ENCODE results near the gene EVA1A.
A peak's percentile ranks its signal among the peaks of the same experiment; 100 is the strongest.

Gene EVA1A, protein sequence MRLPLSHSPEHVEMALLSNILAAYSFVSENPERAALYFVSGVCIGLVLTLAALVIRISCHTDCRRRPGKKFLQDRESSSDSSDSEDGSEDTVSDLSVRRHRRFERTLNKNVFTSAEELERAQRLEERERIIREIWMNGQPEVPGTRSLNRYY

DNA sequence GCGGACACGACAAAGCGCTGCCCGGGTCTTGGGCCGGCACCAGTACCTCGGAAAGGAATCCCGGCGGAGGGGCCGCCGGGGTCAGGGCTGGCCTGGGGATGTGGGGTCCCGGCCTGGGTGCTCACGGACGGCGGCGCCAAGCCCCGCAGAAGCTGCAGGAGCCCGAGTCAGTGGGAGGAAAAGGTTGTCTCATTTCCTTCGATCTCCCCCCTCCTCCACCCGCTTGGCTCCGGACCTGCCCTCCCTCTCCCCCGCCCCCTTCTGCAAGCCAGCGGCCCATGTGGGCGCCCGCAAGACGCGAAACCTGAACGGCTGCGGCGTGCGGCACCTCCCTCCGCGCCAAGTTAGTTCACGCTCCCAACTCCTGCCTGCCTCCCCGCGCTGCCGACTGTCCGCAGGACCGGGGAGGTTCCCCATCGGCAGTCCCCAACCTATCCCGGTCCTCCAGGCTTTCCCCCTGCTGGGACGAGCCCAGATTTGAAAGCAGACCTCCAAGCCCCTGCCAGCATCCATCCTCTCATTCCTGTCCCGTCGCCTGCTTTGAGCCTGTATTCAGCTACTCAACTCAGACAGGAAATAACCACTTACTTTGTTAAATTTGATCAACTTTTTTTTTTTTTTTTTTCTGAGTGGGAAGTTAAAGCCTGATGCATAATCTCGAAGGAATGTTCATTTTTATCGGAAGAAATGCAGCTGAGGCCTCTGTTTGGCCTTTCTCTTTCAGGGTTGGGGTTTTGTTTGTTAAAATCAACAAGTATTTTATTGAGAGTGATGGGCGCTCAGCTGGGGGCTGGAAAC, at the start of gene EVA1A:
TSS of gene EVA1A (minus strand) at position 172 of the 798 bp plus-strand sequence. CDS start 42,799 bp downstream, outside the sequence.
- no peak for DNase-seq (ENCODE audit: low read depth in 2 of 2, low spot score in 1 of 2)

DNA sequence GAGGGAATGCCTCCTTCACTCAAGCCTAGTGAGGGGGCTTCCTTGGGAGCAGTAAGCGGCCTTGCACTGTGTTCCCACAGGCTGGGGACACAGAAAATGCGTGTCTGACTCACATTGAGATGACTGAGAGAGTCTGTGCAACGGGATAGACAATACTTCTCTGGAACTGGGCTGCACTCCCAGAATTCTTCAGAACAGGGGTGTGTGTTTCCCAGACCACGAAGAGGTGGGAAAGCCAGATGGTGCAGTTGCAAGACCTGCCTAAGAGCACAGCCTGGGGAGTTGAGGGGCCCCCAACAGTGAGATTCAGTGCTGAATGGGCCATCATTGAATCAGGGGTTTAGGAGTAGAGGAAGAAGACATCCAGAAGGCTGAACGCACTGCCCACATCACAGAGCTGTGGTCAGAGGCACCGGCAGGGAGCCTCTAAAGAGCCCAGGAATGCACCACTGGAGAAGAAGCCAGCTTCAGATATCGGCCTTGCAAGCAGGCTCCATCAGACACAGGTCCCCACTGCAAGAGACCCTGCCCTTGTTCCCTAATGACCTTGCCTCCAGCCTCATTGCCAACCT, 49.3 kb upstream of the EVA1A start:
- DNase-seq (ENCODE audit: low read depth in 2 of 2, low spot score in 1 of 2): no peak

DNA sequence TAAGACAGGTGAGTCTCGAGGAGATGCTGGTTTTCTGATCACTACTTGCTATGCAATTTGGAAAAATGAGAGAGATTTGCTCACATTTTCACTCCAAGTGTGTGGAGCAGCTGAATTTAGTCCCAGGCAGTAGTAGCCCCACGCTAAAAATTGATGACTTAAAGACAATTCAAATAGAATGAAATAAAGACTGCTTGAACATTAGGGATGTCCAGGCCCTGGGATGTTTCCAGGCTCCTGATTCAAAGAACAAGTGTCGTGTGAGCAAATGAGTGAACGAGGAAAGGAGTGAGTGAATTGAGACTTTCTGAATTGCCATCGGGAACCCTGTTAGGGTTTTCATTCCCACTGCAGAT, 48.6 kb upstream of the EVA1A start:
- DNase-seq (ENCODE audit: low read depth in 2 of 2, low spot score in 1 of 2): no peak

DNA sequence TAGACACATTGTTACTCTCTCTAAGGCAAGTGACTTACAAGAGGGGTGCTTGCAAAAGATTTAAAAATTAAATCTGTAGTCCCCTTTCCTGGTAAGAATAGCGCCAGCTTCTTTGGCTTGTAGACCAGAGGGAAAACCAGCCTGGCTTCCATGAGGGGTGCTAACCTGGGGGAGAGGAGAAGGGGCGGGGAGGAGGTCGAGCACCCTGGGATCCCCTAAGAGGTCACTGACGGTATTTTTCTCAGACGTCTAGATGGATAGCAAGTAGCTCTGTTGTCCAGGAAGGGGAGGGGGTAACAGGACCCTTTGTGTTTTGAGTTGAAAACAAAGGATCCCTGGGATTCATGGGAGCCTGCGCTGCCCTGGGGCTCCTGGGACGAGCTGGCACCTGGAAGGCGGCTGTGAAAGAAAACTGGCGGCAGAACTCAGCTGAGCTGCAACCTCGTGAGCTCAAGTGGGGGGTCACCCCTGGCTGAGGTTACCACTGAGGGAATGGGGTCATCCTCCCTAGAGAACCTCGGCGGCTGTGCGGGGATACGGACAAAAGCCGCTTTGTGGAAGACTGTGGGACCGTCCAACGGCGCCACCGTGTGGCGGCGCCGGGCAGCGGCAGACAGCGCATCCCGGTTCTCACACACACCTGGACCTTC, 48.1 kb upstream of the EVA1A start:
- peak in 1 of 2 donors; percentile 9 for DNase-seq (ENCODE audit: low read depth in 2 of 2, low spot score in 1 of 2)

DNA sequence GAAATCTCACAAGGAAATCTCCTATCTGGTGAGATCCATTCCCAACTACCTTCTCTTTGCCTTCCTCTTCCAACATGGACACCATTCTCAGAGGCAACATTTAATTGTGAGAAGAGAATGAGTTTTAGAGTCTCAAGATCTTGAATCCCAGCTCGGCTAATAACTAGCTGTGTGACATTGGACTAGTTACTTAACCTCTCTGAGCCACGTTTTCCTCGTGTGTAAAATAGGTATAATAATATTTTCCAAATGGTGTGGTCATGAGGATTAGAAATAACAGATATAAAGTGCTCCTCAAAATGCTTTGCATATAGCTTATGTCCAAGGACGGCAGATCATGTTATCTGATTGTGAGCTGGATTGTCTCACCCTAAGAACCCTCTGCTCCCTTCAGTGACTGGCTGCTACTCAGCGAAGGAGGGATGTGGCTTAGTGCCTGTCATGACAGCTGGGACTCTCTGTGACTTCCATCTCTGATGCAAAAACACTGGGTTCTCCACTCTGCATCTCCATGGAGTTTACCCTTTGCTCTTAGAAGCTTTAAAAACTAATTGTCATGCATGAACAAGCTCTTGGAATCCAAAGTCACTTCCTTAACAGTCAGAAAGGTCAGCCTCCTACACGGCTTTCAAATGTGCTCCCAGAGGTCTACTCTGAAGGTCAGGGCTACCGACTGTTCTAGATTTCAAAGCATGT, 47.4 kb upstream of the EVA1A start:
- no peak for DNase-seq (ENCODE audit: low read depth in 2 of 2, low spot score in 1 of 2)

DNA sequence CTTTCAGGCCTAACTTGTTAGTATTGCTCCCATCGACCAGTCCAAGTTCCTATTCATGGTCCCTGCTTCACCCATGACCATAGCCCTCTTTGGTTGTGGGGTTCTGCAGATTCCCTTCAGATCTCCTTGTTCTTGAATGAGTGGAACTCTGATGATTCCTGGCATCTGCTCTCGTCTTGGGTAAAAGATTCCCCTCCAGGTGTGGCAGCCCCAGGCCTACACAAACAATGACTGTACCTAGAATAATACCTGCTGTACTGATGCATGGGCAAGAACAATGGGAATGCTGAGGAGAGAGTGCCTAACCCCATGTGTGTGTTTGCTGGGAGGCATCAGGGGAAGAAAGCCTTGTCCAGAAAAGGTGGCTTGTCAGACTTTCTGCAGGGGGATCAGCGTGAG, 46.7 kb upstream of the EVA1A start:
- no peak for DNase-seq (ENCODE audit: low read depth in 2 of 2, low spot score in 1 of 2)

DNA sequence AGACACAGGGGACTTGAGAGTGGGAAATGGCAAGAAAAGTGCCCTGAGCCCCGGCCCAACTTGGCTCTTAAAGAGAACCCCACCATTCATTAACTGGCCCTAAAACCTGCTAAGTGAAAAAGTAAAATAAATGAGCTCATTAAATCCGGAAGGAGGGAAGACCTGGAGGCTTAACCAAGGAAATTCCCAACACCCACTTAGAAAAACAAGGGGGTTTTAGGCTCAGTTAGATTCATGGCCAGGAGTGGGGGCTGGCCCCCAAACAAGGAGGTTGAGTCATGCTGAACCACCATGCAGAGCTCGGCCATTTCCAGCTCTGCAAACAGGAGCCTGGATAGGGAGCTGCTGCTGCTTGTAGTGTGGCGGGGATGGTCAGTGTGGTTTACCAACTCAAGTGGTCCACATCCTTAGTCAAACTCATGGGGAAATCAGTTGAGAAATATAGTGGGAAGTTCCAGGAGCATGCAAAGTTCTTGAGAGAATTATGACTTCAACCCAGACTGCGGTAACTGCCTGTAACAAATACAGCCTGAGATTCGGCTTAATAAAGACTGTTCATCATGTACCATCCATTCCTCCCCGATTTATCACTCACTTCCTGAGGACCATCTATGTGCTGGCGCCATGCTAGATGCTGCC, 46.1 kb upstream of the EVA1A start:
- DNase-seq (ENCODE audit: low read depth in 2 of 2, low spot score in 1 of 2): no peak

DNA sequence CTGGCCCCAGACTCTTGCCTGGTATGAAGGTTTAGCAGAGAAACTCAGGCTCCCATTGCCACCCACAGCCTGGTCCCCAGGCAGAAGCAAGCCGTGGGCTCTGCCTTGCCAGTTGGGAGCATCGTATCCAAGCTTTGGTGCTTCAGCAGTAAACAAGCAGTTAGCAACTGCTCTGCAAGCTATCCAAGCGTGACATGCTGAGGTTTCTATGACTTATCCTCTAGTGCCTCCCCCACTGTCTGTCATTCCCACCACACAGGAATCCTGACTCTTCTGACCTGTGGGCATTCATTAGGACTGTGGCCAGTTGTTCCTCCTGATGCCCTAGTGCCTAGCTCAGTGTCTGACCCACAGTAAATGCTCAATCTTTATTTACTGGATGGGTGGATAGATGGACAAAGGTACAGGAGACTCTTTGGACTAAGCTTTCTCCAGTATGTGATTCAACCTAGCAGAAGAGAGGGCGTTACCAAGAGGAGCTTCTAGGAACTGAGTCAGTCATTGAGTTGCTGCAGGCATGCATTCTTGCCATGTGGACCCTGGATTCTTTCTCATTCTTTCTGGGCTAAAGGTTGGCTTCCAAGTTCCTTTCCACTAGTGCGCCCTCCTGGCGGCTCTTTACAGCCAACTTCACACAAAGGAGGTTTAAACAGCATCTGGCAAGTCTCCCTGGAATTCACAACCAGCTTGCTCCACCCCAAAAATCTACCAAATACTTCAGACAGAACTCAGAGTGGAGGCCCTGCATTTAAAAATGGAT, 45.2 kb upstream of the EVA1A start:
- DNase-seq (ENCODE audit: low read depth in 2 of 2, low spot score in 1 of 2): no peak

DNA sequence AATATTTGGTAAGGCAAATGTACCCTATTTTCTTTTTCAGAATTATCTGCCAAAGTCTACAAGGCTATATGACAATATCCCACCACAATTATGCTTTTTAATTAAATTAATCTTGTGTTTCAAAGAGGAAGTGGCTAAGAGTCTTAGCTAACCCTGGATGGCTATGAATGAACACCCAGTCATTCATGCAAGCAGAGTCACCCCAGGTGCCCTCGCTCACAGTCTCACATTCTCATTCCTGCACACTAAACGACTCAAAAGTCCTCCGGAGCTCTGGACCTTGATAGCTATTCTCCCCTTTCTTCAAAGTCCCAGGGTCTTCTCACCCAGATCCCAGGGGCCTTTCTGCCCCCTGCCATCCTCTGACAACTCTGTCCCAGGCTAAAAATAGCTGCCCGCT, 43.7 kb upstream of the EVA1A start:
- DNase-seq (ENCODE audit: low read depth in 2 of 2, low spot score in 1 of 2): no peak

DNA sequence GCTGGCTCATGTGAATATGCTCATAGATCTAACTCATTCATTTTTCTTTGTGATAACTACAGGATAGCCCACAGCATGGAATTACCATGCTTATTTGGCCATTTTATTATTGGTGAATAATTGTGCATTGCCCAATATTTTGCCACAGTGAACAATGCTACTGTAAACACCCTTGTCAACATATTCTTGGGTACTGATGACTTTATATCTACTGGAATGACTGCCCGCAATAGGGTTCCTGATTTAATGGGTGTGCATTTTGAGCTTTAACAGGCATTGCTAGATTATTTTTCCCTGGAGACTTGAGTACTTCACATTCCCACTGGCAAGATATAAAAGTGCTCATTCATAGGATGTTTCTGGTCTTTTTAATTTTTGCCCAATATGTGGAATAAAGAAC, 42.7 kb upstream of the EVA1A start:
- no peak for DNase-seq (ENCODE audit: low read depth in 2 of 2, low spot score in 1 of 2)

DNA sequence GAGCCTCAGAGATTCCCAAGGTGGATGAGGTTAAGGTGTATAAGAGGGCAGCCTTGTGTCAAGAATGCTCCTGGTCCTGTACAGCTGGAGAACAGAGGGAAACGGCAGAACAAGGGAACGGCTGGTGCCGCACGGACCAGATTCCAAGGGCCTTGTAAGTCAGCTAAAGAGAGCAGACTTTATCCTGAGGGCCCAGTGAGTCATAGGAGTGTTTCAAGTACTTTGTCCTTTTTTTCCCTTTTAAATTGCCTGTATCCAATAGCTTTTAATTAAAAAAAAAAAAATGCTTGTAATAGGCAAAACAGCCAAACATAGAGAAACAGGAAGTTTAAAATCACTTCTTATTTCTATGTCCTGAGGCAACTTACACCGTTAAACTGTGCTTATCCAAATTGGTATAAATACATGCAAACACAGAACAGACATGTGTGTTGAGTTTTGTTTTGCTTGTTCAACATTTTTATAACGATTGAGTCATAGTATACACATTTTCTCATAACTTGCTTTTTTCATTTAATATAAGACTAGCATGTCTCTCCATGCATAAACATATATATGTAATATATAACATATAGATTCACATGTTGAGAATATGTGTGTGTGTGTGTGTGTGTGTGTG, 42.1 kb upstream of the EVA1A start:
- DNase-seq (ENCODE audit: low read depth in 2 of 2, low spot score in 1 of 2): no peak

DNA sequence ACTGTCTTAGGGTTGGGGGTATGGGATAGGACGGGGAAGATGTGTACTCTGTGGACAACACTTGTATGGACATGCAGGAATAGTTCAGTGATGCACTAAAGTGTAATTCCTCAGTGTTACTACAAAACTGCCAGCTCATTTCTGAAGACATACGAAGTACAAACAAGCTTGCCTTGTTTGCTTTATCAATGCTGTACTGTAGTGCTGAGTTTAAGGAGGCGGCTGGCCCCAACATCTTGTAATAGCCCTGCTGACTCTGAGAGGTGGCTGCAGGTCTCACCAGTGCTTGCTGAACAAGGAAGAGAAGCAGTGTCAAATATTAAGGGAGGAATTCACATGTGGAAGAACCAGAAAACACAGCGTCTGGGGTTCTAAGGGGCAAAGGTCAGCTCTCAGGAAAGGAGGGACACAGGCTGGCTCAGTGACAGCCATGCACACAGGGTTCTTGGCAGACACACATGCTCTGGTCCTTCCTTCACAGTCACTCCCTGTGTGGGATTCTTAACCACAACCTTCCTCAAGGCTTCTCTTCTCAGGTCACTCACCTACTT, 39.8 kb upstream of the EVA1A start:
- no peak for DNase-seq (ENCODE audit: low read depth in 2 of 2, low spot score in 1 of 2)

DNA sequence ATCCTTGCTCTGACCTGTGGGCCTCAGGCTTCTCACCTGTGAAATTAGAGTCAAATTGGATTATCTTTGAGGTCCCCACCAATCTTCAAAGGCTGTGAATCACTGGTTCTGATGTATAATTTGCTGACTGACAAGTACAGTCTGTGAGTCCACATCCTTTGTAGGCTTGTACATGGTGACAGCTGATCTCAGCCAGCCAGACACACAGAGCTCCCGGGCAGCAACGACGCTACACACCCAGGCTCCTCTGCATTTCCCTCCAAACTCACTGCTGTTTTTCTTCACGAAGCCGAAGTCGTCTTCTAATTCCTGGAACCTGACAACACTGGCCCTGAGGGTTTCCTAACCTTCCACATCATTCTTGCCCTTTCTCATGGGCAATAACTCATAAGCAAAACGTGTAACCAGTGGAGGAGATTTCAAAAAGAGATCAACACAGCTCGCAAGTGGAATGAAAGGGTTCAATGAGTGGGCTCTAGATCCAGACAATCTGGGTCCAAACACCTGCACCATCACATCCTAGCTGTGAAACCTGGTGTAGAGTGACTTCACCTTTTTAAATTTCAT, 37.9 kb upstream of the EVA1A start:
- no peak for DNase-seq (ENCODE audit: low read depth in 2 of 2, low spot score in 1 of 2)

DNA sequence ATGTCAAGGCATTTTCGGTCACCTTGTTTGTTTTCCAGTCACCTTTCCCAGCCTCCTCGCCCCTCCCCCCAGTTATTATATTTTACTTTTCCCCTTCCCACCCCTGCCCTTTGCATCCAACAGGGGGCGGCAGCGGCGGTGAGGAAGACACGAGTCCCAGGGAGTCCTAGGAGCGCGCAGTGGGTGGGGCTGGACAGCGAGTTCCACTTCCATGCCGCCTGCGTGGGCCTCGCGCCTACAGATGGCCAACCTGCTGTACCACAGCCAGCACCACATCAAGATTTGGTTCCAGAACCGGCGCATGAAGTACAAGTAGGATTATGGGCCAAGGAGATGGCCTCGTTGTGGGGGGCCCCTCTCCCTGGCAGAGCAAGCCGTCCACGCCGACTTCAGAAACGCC, 37.2 kb upstream of the EVA1A start:
- no peak for DNase-seq (ENCODE audit: low read depth in 2 of 2, low spot score in 1 of 2)

DNA sequence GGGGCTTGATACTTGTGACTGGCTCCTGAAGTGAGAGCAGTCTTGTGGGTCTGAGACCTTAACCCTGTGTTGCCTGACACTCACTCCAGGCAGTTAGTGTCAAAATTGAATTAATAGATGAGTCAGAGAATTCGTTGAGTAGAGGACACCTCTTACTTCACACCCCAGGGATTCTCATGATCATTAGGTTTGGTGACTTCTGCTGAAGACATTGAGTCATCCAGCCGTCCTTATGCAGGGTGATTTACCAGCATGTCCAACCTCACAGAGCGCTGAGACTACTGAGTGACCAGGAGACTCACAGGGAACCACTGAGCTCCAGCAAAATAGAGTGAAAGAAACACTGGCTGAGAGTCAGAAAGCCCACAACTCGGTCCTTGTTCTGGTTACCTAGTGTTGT, 36.0 kb upstream of the EVA1A start:
- no peak for DNase-seq (ENCODE audit: low read depth in 2 of 2, low spot score in 1 of 2)

DNA sequence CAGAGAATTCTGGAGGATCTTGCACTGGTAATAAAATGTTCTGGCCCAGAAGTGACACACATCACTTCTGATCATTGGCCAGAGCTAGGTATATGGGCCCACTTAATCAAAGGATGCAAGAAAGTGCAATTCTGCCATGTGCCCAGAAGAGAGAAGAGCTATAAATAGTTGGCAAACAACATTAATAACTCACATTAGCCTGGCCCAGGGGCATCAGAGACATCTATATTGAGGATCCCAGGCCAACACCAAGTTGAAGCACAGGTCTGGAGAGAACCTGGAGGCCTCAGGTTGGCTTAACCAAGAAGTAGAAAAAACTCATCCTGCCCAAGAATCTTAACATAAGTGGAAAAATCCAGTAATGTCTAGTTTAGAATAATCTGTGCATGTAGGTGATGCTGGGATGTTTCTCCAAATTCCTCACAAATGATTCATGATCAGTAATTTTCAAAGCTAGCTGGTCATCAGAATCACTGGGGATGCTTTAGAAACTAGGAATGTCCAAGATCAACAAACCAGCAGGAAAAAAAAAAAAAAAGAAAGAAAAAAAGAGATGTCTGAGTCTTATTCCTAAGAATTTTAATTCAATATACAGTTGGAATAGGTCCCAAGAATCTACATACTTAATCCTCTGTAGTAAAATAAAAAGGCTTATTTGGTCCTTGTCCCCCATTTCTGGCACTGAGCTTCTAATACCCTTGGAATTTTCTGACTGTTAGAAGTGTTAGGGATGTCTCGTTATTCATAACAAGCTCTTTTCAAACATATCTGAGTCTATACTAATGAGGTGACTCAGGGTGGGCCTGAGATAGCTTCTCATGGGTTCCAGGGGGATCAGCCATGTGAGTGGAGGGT, 35.0 kb upstream of the EVA1A start:
- no peak for DNase-seq (ENCODE audit: low read depth in 2 of 2, low spot score in 1 of 2)

DNA sequence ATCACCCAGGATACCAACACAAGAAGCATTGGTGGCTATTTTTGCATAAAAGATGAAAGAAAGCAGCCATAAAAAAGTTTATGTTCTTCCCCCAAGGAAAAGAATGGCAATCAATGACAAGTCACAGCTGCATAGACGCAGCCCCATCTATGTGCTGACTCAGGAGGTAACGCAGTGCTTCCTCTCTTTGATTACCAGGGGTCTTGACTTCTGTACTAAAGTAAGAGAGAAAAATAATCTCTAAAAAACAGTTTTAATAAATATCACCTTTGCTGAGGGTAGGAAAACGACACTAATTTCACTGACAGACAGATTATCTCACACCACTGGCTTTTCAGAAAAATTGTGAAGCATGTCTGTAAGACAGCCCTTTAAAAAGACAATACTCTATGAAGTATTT, 33.9 kb upstream of the EVA1A start:
- DNase-seq (ENCODE audit: low read depth in 2 of 2, low spot score in 1 of 2): no peak

DNA sequence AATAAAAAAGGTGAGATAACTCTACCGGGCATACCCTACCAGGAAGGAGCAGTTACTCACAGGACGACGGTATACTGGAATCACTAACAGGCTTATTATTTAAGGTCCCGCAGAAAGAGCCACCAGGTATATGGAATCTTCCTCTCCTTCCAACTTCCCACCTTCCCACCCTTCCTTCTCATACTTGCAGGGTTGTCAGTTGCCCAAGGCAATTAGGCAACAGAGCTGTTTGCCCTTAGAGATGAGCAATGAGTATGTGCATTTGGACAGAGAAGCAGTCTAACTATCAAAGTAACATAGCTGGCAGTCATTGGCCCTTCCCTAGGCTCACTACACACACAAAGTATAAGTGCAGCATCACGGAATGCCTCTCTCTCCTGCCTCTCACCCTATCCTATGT, 32.1 kb upstream of the EVA1A start:
- DNase-seq (ENCODE audit: low read depth in 2 of 2, low spot score in 1 of 2): no peak

Measured in stimulated activated CD8-positive, alpha-beta memory T cell treated with anti-CD3 and anti-CD28 coated beads, Interleukin-4, amount 100 ng/mL, for 1 hour (primary cell).